ENCODE measurements around the gene IL1F10.

Gene IL1F10

GRCh38 chr2:113050921-113051895 lies 16.6 kb upstream of the IL1F10 start:
- DNase-seq (ENCODE audit: low spot score), result no peak
- no peaks in the 10 kb centered on the region for H3K9me3 ChIP-seq (ENCODE audit: severe bottlenecking)
- no peak for TF ChIP-seq CTCF (IDR thresholded peaks at IDR 0.05; ENCODE audit: poor library complexity, severe bottlenecking)
- H3K4me1 ChIP-seq (ENCODE audit: insufficient read depth, poor library complexity, severe bottlenecking), result no peaks in the 10 kb centered on the region
- ATAC-seq (ENCODE audit: low read depth), result no peak
- no peaks in the 10 kb centered on the region for H3K27me3 ChIP-seq (ENCODE audit: insufficient read depth, poor library complexity, severe bottlenecking)
- no peaks in the 10 kb centered on the region for H3K36me3 ChIP-seq (ENCODE audit: low read depth)
- H3K27ac ChIP-seq (ENCODE audit: poor library complexity, severe bottlenecking), result no peak overlapping the region
- no peak overlapping the region for H3K4me3 ChIP-seq (ENCODE audit: severe bottlenecking)

GRCh38 chr2:113052396-113052917 lies 15.3 kb upstream of the IL1F10 start, which contains the start of gene IL36B:
Gene IL36B (minus strand): TSS chr2:113052867.
- H3K27me3 ChIP-seq (ENCODE audit: insufficient read depth, poor library complexity, severe bottlenecking), result no peaks in the 10 kb centered on the region
- no peaks in the 10 kb centered on the region for H3K9me3 ChIP-seq (ENCODE audit: severe bottlenecking)
- no peak within 1 kb of the TSS for H3K4me3 ChIP-seq (ENCODE audit: severe bottlenecking)
- H3K4me1 ChIP-seq (ENCODE audit: insufficient read depth, poor library complexity, severe bottlenecking), result no peaks in the 10 kb centered on the region
- DNase-seq (ENCODE audit: low spot score) (no peak), ATAC-seq (ENCODE audit: low read depth) (no peak)
- no peaks in the 10 kb centered on the region for H3K36me3 ChIP-seq (ENCODE audit: low read depth)
- TF ChIP-seq CTCF (IDR thresholded peaks at IDR 0.05; ENCODE audit: poor library complexity, severe bottlenecking), result no peak
- H3K27ac ChIP-seq (ENCODE audit: poor library complexity, severe bottlenecking), result no peak within 1 kb of the TSS

GRCh38 chr2:113053666-113054065 lies 14.1 kb upstream of the IL1F10 start:
- ATAC-seq (ENCODE audit: low read depth), result no peak

GRCh38 chr2:113054066-113054465 lies 13.7 kb upstream of the IL1F10 start:
- TF ChIP-seq CTCF (IDR thresholded peaks at IDR 0.05; ENCODE audit: poor library complexity, severe bottlenecking), result no peak
- H3K4me3 ChIP-seq (ENCODE audit: severe bottlenecking), result no peak overlapping the region
- no peaks in the 10 kb centered on the region for H3K9me3 ChIP-seq (ENCODE audit: severe bottlenecking)
- H3K27me3 ChIP-seq (ENCODE audit: insufficient read depth, poor library complexity, severe bottlenecking), result no peaks in the 10 kb centered on the region
- no peaks in the 10 kb centered on the region for H3K36me3 ChIP-seq (ENCODE audit: low read depth)
- H3K27ac ChIP-seq (ENCODE audit: poor library complexity, severe bottlenecking), result no peak overlapping the region
- peaks cover 9% of the 10 kb centered on the region for H3K4me1 ChIP-seq (ENCODE audit: insufficient read depth, poor library complexity, severe bottlenecking)
- ATAC-seq (ENCODE audit: low read depth) (no peak), DNase-seq (ENCODE audit: low spot score) (no peak)

More at GRCh38 chr2:113053666-113054065, 14.1 kb upstream of the IL1F10 start:
- Histone ChIP-seq H3K4me1 (ENCODE audit: insufficient read depth, poor library complexity, severe bottlenecking) (peaks cover 9% of the 10 kb centered on the region), H3K27ac (ENCODE audit: poor library complexity, severe bottlenecking) (no peak overlapping the region), H3K27me3 (ENCODE audit: insufficient read depth, poor library complexity, severe bottlenecking) (no peaks in the 10 kb centered on the region), H3K4me3 (ENCODE audit: severe bottlenecking) (no peak overlapping the region), H3K9me3 (ENCODE audit: severe bottlenecking) (no peaks in the 10 kb centered on the region), H3K36me3 (ENCODE audit: low read depth) (no peaks in the 10 kb centered on the region)
- DNase-seq (ENCODE audit: low spot score), result no peak
- no peak for TF ChIP-seq CTCF (IDR thresholded peaks at IDR 0.05; ENCODE audit: poor library complexity, severe bottlenecking)
